ENCODE data around the gene TMEM256.

- TF ChIP-seq EZH2 (IDR thresholded peaks at IDR 0.05; ENCODE audit: insufficient read depth, poor library complexity, severe bottlenecking) (no peak), EZH2phosphoT487 (IDR thresholded peaks at IDR 0.05; ENCODE audit: insufficient read depth, low read depth) (no peak)
Observed at GRCh38 chr17:7444682-7445618, 41.1 kb upstream of the TMEM256 start, which contains the start of gene CHRNB1.
